HL-60/S4 treated with phorbol 12-myristate 13-acetate at 8.2 ng/mL for 4 days and 3 days (cell line): ENCODE results near the gene DNPEP.

Experiments
- in situ Hi-C: fragments of 300-500 bp; cut with MboI; formaldehyde crosslinking; loops from 2 replicates; pipeline ENCODE4 v1.15.0; 2022; ENCODE audit warnings: low sequenced_read_pairs

Gene DNPEP

GRCh38 chr2:219387306-219388120 lies at the start of gene DNPEP:
DNPEP (minus strand) TSS chr2:219387912; CDS start chr2:219387794, 118 bp downstream.
- in situ Hi-C loops, result no loop called here

GRCh38 chr2:219437141-219437540 lies 49.4 kb upstream of the DNPEP start:
- in situ Hi-C loops, result no loop called here

GRCh38 chr2:219436491-219436890 lies 48.8 kb upstream of the DNPEP start:
- in situ Hi-C loops, result no loop called here

GRCh38 chr2:219435701-219436100 lies 48.0 kb upstream of the DNPEP start:
- in situ Hi-C loops, result no loop called here

GRCh38 chr2:219434718-219435525 lies 47.2 kb upstream of the DNPEP start, which contains the start of gene SPEG:
SPEG (plus strand) TSS chr2:219434843; CDS start chr2:219434978, 135 bp downstream.
- in situ Hi-C loops, result no loop called here

GRCh38 chr2:219434468-219434717 lies 46.7 kb upstream of the DNPEP start:
- in situ Hi-C loops, result no loop called here

GRCh38 chr2:219433666-219434467 lies 46.2 kb upstream of the DNPEP start:
- in situ Hi-C loops, result no loop called here

- in situ Hi-C loops, result no loop called here
Measured at GRCh38 chr2:219430633-219431615, 43.2 kb upstream of the DNPEP start.

- in situ Hi-C loops, result no loop called here
Measured at GRCh38 chr2:219429958-219430606, 42.4 kb upstream of the DNPEP start.

- in situ Hi-C loops, result no loop called here
Measured at GRCh38 chr2:219428469-219428868, 40.8 kb upstream of the DNPEP start.

GRCh38 chr2:219426534-219427136 lies 38.9 kb upstream of the DNPEP start:
- in situ Hi-C loops, result no loop called here

- in situ Hi-C loops, result no loop called here
Measured at GRCh38 chr2:219426068-219426443, 38.3 kb upstream of the DNPEP start.

- in situ Hi-C loops, result no loop called here
Measured at GRCh38 chr2:219425238-219426067, 37.7 kb upstream of the DNPEP start.

- in situ Hi-C loops, result no loop called here
Measured at GRCh38 chr2:219423652-219424377, 36.1 kb upstream of the DNPEP start.

- in situ Hi-C loops, result no loop called here
Measured at GRCh38 chr2:219422952-219423534, 35.3 kb upstream of the DNPEP start.

- in situ Hi-C loops, result no loop called here
Measured at GRCh38 chr2:219421323-219421722, 33.6 kb upstream of the DNPEP start.

GRCh38 chr2:219420687-219421086 lies 33.0 kb upstream of the DNPEP start:
- in situ Hi-C loops, result no loop called here
